Pancreas (tissue), 10 donors: ENCODE measurements around the gene ACSL1. TPM values are rescaled to one million over a fixed set of nuclear protein-coding genes. Genes with fewer than 3 reads are reported as not detected.

Experiments used
- ATAC-seq, 4 donors: fragments of 200-7000 bp; cut with Tn5 transposase; one replicate each; pipeline versions ENCODE4 v1.8.0 to v1.9.1; 2020; ENCODE audit warnings: mild to moderate bottlenecking in 4 of 4, moderate library complexity in 4 of 4
- DNase-seq, 6 donors: peaks; one replicate each; pipeline ENCODE4 v3.0.0-alpha.2; 2020
- FAIRE-seq: peaks from 2 replicates; lab custom pipeline; 2012; peaks lifted over from hg19 to GRCh38; lab: Jason Lieb, UNC
- H3K27ac ChIP-seq, 4 donors: fragments of 200-600 bp; sonication (generic); 1 replicate in 3 of 4; 2 replicates in 1 of 4; pipeline versions ENCODE4 v1.5.0 to v1.8.0; 2020
- H3K27me3 ChIP-seq, 4 donors: fragments of 200-600 bp; one replicate each; pipeline ENCODE4 v1.8.0; 2021
- H3K36me3 ChIP-seq, 3 donors: fragments of 200-600 bp; sonication (generic) in 1 of 3; one replicate each; pipeline versions ENCODE4 v1.5.0 to v1.8.0; 2020 to 2021
- H3K4me1 ChIP-seq, 3 donors: fragments of 200-600 bp; one replicate each; pipeline ENCODE4 v1.8.0; 2021
- H3K4me3 ChIP-seq, 4 donors: fragments of 200-600 bp; sonication (generic) in 2 of 4; one replicate each; pipeline versions ENCODE4 v1.5.0 to v1.8.0; 2020 to 2021
- H3K9me3 ChIP-seq, 4 donors: fragments of 200-600 bp; one replicate each; pipeline ENCODE4 v1.8.0; 2021
- CTCF ChIP-seq, 4 donors: fragments of 200-600 bp; sonication (generic) in 3 of 4; IDR thresholded peaks; one replicate each; pipeline versions ENCODE4 v1.5.0 to v1.8.0; 2021; ENCODE audit warnings: antibody characterized with exemption in 4 of 4
- WGBS, 2 donors: extraction: QIAGEN DNeasy Blood & Tissue Kit; methylation state at CpG; one replicate each; pipeline ENCODE4 v1.1.7; 2013; 5-methylcytosine and 5-hydroxymethylcytosine counted together
- intact Hi-C, 3 donors: fragments of 100-400 bp; cut with DNase I; formaldehyde crosslinking; loops; one replicate each; pipeline versions ENCODE4 v1.11.1 to v1.14.2; 2022
- polyA plus RNA-seq, 2 donors: library from polyadenylated mRNA; stranded (reverse); fragments of 200-250 nt; gene quantifications; one replicate each; pipeline ENCODE4 v1.2.3, GENCODE V29; 2013
- total RNA-seq, 6 donors: library from RNA; stranded (reverse); fragmentation: NEBNext Ultra II Directional in 4 of 6; extraction: Animal tissue kit (Norgen Biotek cat#: 25700) in 4 of 6; gene quantifications; one replicate each; pipeline versions ENCODE4 v1.2.1 to v1.2.4, GENCODE V29; 2021 to 2023
- donor health status: healthy with polysubstance abuse.
- donor health status: DM: no; HTN: no; CAD: no; lungs with moderate emphysema.
- donor health status: DM: no; HTN: no; CAD: no.
- donor health status: control.
- donor health status: control.
- donor health status: Bipolar disorder and iron deficiency.
- donor health status: DM: yes; HTN: yes; CAD: no.
- donor health status: DM: no; HTN: no; CAD: no.
- donor health status: DM: no; HTN: no; CAD: no.
- donor health status: DM: yes; HTN: yes; CAD: no.

ACSL1 gene
- total and polyA plus RNA-seq, 8 donors: 16.0 to 39.4 (median 20.9) TPM

GRCh38 chr4:184764601-184765000 is 61.2 kb downstream of the ACSL1 start:
- Histone ChIP-seq H3K9me3 (no peaks in the 10 kb centered on the region), H3K4me3 (no peak overlapping the region), H3K27me3 (no peaks in the 10 kb centered on the region), H3K36me3 (peaks cover 0 to 32% (median 8%) of the 10 kb centered on the region in 3 donors), H3K4me1 (no peaks in the 10 kb centered on the region), H3K27ac (no peak overlapping the region)
- DNase-seq (no peak), ATAC-seq (no peak), FAIRE-seq (no peak)
- no peak for TF ChIP-seq CTCF (IDR thresholded peaks at IDR 0.05)
- intact Hi-C loops: no loop called here
- WGBS, 2 donors: 93 to 97% methylated on average over 4 of the region's 4 CpGs

- H3K27ac ChIP-seq: no peak overlapping the region
- peak in 1 of 4 donors; percentile 47 for ATAC-seq
- no peaks in the 10 kb centered on the region for H3K4me1 ChIP-seq
- 86 to 88% methylated on average over 14 of the region's 14 CpGs for WGBS, 2 donors
- no peak overlapping the region for H3K4me3 ChIP-seq
- no peaks in the 10 kb centered on the region for H3K27me3 ChIP-seq
- intact Hi-C loops: no loop called here
- FAIRE-seq: no peak
- H3K36me3 ChIP-seq: peaks cover 0 to 32% (median 8%) of the 10 kb centered on the region in 3 donors
- TF ChIP-seq CTCF (IDR thresholded peaks at IDR 0.05): no peak
- DNase-seq: no peak
- no peaks in the 10 kb centered on the region for H3K9me3 ChIP-seq
Measured at GRCh38 chr4:184763150-184763780, 62.5 kb downstream of the ACSL1 start.

GRCh38 chr4:184762100-184762499 is 63.7 kb downstream of the ACSL1 start:
- Histone ChIP-seq H3K9me3 (no peaks in the 10 kb centered on the region), H3K4me3 (no peak overlapping the region), H3K27ac (no peak overlapping the region), H3K36me3 (peaks cover 0 to 33% (median 8%) of the 10 kb centered on the region in 3 donors), H3K4me1 (no peaks in the 10 kb centered on the region), H3K27me3 (no peaks in the 10 kb centered on the region)
- WGBS, 2 donors: 91 to 95% methylated on average over 5 of the region's 5 CpGs
- DNase-seq (no peak), FAIRE-seq (no peak), ATAC-seq (peak in 1 of 4 donors; percentile 29)
- TF ChIP-seq CTCF (IDR thresholded peaks at IDR 0.05): no peak
- intact Hi-C loops: no loop called here

- Histone ChIP-seq H3K9me3 (no peaks in the 10 kb centered on the region), H3K4me1 (no peaks in the 10 kb centered on the region), H3K4me3 (no peak overlapping the region), H3K27me3 (no peaks in the 10 kb centered on the region), H3K36me3 (peaks cover 0 to 28% (median 8%) of the 10 kb centered on the region in 3 donors), H3K27ac (no peak overlapping the region)
- intact Hi-C loops: no loop called here
- ATAC-seq: peak in 2 of 4 donors; percentile 25 to 28
- 88 to 92% methylated on average over 5 of the region's 5 CpGs for WGBS, 2 donors
- no peak for FAIRE-seq
- TF ChIP-seq CTCF (IDR thresholded peaks at IDR 0.05): no peak
- no peak for DNase-seq
Measured at GRCh38 chr4:184760681-184761080, 65.1 kb downstream of the ACSL1 start.

- WGBS, 2 donors: 33 to 41% methylated on average over 2 of the region's 2 CpGs
- H3K9me3 ChIP-seq: no peaks in the 10 kb centered on the region
- H3K27ac ChIP-seq: no peak overlapping the region
- peaks cover 0 to 23% (median 8%) of the 10 kb centered on the region in 3 donors for H3K36me3 ChIP-seq
- TF ChIP-seq CTCF (IDR thresholded peaks at IDR 0.05): no peak
- intact Hi-C loops: no loop called here
- H3K4me3 ChIP-seq: no peak overlapping the region
- ATAC-seq (peak in 2 of 4 donors; percentile 36 to 58), FAIRE-seq (no peak), DNase-seq (no peak)
- H3K4me1 ChIP-seq: no peaks in the 10 kb centered on the region
- H3K27me3 ChIP-seq: no peaks in the 10 kb centered on the region
Measured at GRCh38 chr4:184757810-184758209, 68.0 kb downstream of the ACSL1 start.
